Esophagus squamous epithelium (tissue), 4 donors: ENCODE results near the gene TCEA2.

Experiments used
- POLR2A ChIP-seq, 4 donors: fragments of 450-650 bp; IDR thresholded peaks; one replicate each; pipeline ENCODE4 v1.6.1; 2017; ENCODE audit warnings: antibody characterized with exemption in 4 of 4, mild to moderate bottlenecking in 4 of 4, moderate library complexity in 3 of 4
- TF ChIP-seq, protein P1 (sequence below), 6 experiments: fragments of 450-650 bp in 4 of 6; fragments of 200-600 bp in 2 of 6; sonication (generic) in 2 of 6; IDR thresholded peaks; one replicate each; pipeline ENCODE4 v1.5.1; 2016 to 2019; ENCODE audit warnings: antibody characterized with exemption in 6 of 6, mild to moderate bottlenecking in 4 of 6, moderate library complexity in 4 of 6

DNA sequence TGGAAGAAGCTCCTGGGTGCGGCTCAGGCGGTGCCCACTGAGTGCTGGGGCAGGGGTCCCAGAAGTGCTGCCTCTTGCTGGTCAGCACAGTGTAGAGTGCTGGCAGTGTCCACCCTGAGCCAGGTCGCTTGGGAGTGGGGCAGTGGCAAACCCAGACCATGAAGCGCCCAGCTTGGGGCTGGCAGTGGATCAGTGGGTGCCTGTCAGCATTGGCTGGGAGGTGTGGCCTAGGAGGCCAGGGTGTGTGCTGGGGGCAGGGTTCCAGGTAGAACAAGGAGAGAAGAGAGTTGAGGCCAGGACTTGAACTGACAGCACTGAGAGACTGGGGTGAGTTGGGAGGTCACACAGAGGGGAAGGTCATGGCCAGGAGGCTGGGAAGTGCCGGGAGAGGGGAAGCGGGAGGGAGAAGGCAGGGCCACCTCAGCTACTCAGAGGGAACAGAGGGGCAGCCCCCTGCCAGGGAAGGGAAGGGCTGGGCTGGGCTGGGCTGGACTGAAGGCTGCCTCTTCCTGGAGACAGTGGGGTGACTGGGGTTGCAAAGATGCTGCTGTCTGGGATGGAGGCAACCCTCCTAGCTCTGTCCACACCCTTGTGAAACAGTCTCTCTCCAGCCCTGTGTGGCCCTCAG lies 4.1 kb downstream of the TCEA2 start:
- TF ChIP-seq, protein P1, sequence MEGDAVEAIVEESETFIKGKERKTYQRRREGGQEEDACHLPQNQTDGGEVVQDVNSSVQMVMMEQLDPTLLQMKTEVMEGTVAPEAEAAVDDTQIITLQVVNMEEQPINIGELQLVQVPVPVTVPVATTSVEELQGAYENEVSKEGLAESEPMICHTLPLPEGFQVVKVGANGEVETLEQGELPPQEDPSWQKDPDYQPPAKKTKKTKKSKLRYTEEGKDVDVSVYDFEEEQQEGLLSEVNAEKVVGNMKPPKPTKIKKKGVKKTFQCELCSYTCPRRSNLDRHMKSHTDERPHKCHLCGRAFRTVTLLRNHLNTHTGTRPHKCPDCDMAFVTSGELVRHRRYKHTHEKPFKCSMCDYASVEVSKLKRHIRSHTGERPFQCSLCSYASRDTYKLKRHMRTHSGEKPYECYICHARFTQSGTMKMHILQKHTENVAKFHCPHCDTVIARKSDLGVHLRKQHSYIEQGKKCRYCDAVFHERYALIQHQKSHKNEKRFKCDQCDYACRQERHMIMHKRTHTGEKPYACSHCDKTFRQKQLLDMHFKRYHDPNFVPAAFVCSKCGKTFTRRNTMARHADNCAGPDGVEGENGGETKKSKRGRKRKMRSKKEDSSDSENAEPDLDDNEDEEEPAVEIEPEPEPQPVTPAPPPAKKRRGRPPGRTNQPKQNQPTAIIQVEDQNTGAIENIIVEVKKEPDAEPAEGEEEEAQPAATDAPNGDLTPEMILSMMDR (IDR thresholded peaks at IDR 0.05): no peak
- no peak for TF ChIP-seq POLR2A (IDR thresholded peaks at IDR 0.05)
